Dermis blood vessel endothelial cell (primary cell): ENCODE results near the gene PSMD12. TPM values are rescaled to one million over a fixed set of nuclear protein-coding genes. Genes with fewer than 3 reads are reported as not detected.
"Not testable (repeated sequence)": the region's sequence is repeated elsewhere in the genome, so short reads cannot be mapped to it uniquely, and the experiment has no call there.

Source experiments
- DNase-seq: peaks from one replicate; pipeline ENCODE4 v3.0.0; 2010
- total RNA-seq: library from RNA; depleted of rRNA; stranded (reverse); fragments of >200 nt; gene quantifications from 2 replicates; pipeline ENCODE4 v1.2.3, GENCODE V29; 2014

The PSMD12 gene
- 22.8 and 48.4 TPM in 2 replicates for total RNA-seq

DNA sequence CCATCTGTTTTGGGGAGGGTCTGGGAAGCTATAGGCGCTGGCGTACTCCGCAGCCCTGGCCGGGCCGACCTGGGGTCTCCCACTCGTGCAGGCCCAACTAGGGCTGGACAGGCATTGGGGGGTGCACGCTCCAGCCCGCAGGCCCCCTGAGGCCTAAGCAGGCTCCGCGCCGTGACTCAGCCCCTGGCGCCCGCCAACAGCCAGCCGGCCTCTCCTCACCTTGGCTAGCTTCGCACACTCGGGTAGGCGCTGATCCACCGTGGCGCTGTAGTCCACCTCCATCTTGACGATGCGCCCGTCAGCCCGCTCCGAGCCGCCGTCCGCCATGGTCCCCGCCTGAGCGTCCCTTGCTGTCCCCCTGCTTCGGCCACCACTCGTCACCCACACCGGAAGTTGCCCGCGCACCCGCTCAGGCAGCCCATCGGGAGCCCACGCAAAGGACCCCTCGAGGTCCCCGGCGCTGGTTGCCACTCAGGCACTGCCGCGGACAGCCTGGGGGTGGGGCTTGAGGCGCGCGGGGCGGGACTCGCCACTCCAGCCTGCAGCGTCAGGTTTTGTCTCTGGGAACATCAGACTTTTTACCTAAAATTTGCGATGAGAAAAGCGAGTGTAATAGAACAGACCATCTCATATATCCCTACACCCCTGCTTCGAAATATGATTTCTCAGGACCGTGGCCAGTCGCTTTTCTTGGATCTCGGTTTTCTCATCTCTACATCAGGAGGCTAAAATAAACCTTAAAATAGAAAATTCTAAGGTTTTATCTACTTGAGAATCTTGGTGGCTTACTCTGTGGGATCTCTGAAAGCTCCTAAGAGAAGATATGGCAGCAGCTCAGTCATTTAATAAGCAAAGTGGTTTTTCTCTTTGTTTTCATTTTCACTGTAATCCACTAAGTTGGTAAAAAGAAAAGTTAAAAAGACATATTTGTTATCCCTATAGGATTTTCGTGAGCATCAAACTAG, at the start of gene PSMD12:
PSMD12 (minus strand) TSS at position 385 of the 965 bp plus-strand sequence; CDS start at position 327, 58 bp downstream.
- DNase-seq, result peak; percentile 94

DNA sequence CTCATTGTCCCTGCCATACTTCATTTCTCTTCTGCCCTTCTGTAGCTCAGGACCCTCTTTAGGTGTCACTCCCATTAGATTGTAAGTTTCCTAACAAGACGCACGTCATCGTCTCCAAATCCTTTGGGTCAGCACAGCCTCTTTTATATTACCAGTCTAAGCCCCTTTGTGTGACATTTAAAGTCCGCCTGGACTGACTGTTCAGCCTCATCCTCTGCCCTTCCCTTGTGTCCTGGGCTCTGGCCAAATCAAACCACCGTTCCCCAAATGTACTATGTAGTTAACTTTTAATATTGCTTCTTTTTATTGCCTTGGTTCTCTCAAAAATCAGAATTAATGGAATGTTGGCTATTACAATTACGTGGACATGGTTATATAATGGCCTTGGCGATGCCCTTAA, 48.9 kb upstream of the PSMD12 start:
- no peak for DNase-seq

- no peak for DNase-seq
Observed at GRCh38 chr17:67414559-67414958, 48.2 kb upstream of the PSMD12 start.

DNA sequence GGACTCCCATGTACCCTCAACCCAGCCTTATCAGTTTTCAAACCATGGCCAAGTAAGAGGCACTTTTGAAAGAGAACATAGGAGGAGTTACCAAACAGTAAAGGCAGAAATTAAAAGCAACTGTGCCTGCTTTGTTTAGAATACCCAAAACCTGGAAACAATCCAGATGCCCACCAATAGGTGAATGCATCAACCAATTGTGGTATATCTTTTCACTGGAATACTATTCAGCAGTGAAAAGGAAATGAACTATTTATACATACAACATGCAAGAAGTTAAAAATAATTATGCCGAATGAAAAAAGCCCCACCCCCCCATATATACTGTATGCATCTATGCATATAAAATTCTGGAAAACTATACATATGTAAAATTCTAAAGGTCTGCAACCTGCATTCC, 47.8 kb upstream of the PSMD12 start:
- no peak for DNase-seq

GRCh38 chr17:67413388-67413787, 47.0 kb upstream of the PSMD12 start:
- DNase-seq, result no peak

DNA sequence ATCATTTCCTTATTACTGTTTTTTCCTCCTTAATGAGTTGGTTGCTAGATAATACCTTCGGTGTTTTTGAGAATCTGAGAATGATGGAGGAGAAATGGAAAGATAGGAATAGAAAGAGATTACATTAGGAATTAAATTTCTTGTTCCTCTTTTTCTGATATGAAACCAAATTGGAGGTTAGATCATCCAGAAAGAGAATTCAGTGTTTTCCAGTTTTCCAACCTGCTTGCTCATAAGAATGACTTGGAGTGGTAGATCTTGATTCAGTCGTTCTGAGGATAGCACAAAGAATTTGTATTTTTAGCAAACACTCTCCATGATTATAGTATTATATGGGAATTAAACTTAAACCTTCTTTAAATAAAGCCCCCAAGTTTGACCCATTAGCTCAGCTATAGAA, 46.6 kb upstream of the PSMD12 start:
- DNase-seq, result no peak

DNA sequence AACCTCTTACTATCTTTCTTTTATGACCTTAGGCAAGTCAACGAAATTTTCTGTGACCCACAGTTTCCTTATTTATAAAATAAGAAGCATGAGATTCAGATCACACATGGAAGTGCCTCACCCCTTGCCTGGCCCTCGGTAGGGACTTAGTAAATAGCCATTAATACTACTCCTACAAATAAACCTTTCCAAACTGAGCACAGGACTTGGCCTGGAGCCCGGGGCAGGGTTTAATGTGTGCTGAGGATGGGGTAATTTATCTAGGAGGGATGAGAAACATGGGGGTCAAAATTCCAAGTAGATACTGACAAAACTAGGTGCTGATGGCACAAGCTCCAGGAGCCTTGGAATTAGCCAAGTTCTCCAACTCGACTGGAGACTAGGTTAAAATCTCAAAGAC, 45.7 kb upstream of the PSMD12 start:
- no peak for DNase-seq

GRCh38 chr17:67411397-67411796, 45.0 kb upstream of the PSMD12 start:
- DNase-seq, result no peak

DNA sequence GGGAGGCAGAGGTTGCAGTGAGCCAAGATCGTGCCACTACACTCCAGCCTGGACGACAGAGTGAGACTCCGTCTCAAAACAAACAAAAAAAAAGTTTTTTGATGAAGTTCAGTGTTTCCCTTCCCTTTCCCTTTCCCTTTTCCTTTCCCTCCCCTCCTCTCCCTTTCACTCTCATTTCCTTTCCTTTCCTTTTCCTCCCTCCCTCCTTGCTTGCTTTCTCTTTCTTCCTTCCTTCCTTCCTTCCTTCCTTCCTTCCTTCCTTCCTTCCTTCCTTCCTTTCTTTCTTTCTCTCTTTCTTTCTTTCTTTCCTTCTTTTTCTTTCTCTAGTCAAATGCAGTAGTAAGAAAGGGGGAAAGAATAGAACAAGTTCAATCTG, 42.1 kb upstream of the PSMD12 start:
- not testable (repeated sequence) for DNase-seq

- no peak for DNase-seq
Observed at GRCh38 chr17:67403483-67403882, 37.1 kb upstream of the PSMD12 start.

- no peak for DNase-seq
Observed at GRCh38 chr17:67403065-67403464, 36.7 kb upstream of the PSMD12 start.

DNA sequence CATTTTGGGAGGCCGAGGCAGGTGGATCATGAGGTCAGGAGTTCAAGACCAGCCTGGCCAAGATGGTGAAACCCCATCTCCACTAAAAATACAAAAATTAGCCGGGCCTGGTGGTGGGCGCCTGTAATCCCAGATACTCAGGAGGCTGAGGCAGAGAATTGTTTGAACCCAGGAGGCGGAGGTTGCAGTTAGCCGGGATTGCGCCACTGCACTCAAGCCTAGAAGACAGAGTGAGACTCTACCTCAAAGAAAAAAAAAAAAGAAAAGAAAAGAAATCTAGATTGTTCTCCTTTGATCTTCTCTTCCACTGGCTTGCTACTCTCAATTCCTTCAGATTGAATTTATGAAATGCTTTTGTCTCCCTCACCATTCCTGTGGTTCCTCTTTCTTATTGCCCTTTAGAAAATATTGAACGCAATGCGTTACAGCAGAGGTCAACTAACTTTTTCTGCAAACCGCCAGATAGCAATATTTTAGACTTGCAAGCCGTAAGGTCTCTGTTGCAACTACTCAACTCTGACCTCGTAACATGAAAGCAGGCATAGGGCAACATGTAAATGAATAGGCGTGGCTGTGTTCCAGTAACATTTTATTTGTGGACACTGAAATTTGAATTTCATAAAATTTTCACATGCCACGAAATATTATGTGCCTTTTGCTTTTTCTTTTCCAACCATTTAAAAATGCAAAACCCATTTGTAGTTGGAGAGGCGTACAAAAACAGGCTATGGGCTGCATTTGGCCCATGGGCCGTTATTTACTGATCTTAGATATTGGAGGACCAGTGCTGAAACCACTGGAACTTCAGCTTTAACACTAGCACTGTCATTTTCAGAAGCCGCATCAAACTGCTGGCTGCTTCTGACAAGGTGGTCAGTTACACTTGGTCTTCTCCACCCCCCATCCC, 35.5 kb upstream of the PSMD12 start:
- DNase-seq, result no peak

- DNase-seq, result no peak
Observed at GRCh38 chr17:67401106-67401505, 34.7 kb upstream of the PSMD12 start.

DNA sequence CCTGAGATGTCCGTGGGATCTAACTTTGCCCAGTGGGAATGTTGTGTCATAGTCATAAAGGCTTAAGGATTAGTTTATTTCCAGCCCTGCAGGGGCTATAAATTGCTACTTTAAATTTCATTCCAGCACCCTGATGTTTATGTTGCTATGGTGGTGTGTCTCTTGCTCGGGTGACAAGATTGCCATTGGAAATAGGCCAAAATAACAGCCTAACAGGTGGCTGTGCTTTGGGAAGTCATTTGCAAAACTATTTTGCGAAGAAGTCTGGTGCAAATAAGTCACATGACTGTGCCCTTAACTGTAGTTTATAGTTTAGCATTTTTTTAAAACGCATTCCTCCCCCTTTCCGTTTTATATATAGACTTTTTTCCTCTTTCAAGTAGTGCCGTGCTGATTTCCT, 33.8 kb upstream of the PSMD12 start:
- DNase-seq, result peak; percentile 53

DNA sequence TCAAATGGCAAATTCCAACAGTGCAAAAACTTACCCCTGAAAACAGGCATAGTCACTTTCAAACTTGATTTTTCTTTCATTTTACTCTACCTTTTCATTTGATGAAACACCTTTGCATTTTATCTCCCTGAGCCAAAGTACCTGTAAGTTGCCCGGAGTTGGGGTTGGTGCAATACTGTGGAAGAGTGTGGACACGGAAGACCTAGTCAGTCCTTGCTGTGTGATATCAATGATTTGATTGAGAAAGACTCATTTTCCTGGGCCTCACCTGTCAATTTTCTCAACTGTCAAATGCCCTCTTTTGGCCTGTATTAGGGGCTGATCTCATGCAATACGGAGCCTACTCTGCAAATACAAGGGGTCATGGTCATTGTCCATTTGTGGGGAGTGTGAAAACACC, 33.3 kb upstream of the PSMD12 start:
- no peak for DNase-seq

DNA sequence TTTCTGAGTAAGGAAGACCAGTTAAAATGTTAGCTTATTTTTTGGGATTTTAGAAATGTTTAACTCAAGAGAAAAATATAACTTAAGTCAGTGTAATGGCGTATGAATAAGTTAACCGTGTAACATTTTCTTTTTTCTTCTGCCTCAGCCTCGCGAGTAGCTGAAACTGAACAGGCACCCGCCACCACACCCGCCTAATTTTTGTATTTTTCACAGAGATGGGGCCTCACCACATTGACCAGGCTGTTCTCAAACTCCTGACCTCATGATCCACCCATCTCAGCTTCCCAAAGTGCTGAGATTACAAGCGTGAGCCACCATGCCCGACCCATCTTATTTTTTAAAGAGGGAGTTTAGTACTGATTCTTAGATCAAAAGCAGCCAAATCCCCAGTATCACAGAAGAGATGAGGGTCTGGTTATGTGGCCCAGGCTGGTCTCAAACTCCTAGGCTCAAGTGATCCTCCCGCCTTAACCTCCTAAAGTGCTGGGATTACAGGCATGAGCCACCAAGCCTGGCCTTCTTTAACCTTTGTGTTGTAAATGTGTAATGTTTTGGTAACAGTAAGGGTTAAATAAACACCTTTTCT, 27.5 kb upstream of the PSMD12 start:
- DNase-seq, result no peak

- no peak for DNase-seq
Observed at GRCh38 chr17:67392111-67392510, 25.7 kb upstream of the PSMD12 start.

- DNase-seq, result peak; percentile 91
Observed at GRCh38 chr17:67390646-67391361, 24.4 kb upstream of the PSMD12 start.

- DNase-seq, result no peak
Observed at GRCh38 chr17:67390006-67390645, 23.7 kb upstream of the PSMD12 start.

- no peak for DNase-seq
Observed at GRCh38 chr17:67388986-67389385, 22.6 kb upstream of the PSMD12 start.

DNA sequence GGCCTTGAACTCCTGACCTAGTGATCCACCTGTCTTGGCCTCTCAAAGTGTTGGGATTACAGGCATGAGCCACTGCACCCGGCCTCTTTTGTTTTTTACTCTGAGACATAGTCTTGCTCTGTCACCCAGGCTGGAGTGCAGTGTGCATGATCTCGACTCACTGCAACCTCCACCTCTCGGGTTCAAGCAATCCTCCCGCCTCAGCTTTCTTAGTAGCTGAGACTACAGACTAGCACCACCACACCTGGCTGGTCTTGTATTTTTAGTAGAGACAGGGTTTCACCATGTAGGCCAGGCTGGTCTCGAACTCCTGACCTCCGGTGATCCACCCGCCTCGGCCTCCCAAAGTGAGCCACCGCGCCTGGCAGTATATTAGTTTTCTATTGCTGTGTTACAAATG, 22.2 kb upstream of the PSMD12 start:
- DNase-seq, result not testable (repeated sequence)
